HG03135 (cell line): Measurements from ENCODE around the gene CDK5.
"Not testable (repeated sequence)": the region's sequence is repeated elsewhere in the genome, so short reads cannot be mapped to it uniquely, and the experiment has no call there.

ENCODE experiments used
- ATAC-seq: cut with Tn5 transposase; IDR thresholded peaks from one replicate; pipeline ENCODE4 v1.9.1; 2021; ENCODE audit warnings: mild to moderate bottlenecking, moderate library complexity; ENCODE audit not compliant: unreplicated experiment

CDK5 gene

GRCh38 chr7:151035902-151036301, 21.8 kb downstream of the CDK5 start:
- ATAC-seq: no peak

DNA sequence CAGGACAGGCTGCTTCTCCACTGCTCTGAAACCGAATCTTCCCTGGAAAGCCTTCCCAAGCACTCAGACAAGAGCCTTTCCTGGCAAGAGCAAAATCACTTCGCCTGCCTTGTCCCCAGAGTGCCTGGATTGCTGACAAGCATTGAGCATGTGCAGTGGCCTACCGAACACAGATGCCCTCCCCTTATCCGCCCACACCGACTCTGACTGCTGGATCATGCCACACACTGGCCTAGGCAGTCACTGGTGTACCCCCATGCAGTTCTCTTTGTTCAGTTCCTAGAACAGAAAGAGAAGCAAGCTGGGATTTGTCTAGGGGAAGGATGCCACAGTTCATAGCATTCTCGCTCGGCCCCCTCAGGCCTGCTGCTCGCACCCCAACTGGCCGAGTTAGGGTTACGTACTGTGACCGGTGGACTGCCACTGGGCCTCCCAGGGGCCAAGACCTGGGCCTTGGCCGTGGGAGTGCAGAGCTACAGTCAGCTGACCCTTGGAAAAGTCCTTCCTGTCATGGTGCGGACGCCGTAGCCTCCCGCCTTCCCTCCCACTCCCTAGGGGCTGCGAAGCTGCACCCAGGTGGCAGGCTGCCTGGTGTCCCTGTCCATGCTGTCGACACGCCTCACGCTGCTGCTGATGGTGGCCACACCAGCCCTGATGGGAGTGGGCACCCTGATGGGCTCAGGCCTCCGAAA, 22.5 kb downstream of the CDK5 start:
- ATAC-seq: no peak

GRCh38 chr7:151034312-151035025, 23.2 kb downstream of the CDK5 start:
- ATAC-seq: no peak

DNA sequence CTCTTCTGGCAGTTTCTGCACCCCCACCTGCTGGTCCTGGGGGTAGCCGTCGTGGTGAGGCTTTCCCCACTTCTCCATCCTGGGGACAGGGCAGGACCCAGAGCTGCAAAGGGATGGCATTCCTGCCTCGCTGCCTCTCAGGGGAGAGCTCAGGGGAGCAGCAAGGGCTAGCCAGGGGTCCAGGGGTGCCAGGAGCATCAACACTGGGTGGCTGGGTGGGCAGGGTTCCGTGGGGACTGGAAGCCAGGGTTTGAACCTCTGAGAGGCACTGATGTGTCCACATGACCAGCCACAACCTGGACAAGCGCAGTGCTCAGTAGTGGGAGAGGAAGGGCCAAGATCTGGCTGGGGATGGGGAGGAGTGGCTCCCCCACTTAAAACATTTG, 23.8 kb downstream of the CDK5 start:
- ATAC-seq: no peak

GRCh38 chr7:151032936-151033863, 24.5 kb downstream of the CDK5 start:
- no peak for ATAC-seq

- no peak for ATAC-seq
Observed at GRCh38 chr7:151031011-151031410, 26.7 kb downstream of the CDK5 start.

- no peak for ATAC-seq
Observed at GRCh38 chr7:151028948-151029501, 28.7 kb downstream of the CDK5 start.

DNA sequence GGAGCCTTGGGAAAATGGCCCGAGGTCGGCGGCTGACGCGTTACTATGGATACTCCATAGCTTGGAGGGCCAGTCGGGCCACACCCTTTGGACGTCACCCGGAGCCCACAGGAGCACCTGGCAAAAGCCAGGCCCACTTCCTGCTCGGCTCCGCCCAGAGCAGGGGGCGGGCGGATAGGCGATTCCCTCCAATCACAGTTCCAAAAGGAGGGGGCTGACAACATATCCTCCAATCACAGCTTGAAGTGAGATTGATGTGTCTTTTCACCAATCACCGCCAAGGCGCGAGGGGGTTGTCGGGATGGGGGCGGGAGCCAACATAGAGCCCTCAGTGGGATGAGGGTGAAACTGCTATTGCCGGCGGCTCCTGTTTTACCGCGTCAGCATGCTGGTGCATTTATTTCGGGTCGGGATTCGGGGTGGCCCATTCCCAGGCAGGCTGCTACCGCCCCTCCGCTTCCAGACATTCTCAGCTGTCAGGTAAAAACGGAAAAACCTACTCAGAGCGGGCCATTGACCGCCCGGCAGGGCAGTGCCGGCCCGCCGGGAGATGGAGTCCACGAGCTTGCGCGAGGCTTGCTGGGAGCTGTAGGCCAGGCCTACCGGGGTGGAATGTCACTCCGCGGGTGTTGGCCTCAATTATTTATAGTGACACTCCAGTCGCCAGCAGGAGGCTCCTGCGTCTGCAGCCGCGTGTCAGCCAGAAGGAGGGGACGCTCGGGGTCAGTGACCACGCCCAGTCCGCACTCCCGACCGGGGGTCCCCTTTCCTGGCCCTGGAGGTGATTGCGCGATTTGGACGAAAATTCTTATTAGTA, 29.4 kb downstream of the CDK5 start, which contains the start of gene ABCB8:
ABCB8 (plus strand) TSS at position 320 of the 817 bp plus-strand sequence; CDS start at position 386, 66 bp downstream.
- ATAC-seq: peak; percentile 98

DNA sequence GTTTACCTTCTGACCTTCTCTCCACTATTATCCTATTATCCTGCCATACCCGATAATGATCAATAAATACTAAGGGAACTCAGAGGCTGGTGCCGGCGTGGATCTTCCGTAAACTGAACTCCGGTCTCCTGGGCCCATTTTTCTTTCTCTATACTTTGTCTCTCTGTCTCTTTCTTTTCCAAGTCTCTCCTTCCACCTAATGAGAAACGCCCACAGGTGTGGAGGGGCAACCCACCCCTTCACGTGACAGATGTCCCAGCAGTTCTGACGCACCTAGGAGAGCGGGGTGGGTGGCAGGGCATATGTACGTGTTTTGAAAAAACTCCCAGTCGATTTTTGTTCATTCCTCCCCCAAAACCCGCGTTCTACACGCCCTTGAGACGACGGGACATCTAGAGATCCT, 30.0 kb downstream of the CDK5 start:
- ATAC-seq: peak; percentile 5

DNA sequence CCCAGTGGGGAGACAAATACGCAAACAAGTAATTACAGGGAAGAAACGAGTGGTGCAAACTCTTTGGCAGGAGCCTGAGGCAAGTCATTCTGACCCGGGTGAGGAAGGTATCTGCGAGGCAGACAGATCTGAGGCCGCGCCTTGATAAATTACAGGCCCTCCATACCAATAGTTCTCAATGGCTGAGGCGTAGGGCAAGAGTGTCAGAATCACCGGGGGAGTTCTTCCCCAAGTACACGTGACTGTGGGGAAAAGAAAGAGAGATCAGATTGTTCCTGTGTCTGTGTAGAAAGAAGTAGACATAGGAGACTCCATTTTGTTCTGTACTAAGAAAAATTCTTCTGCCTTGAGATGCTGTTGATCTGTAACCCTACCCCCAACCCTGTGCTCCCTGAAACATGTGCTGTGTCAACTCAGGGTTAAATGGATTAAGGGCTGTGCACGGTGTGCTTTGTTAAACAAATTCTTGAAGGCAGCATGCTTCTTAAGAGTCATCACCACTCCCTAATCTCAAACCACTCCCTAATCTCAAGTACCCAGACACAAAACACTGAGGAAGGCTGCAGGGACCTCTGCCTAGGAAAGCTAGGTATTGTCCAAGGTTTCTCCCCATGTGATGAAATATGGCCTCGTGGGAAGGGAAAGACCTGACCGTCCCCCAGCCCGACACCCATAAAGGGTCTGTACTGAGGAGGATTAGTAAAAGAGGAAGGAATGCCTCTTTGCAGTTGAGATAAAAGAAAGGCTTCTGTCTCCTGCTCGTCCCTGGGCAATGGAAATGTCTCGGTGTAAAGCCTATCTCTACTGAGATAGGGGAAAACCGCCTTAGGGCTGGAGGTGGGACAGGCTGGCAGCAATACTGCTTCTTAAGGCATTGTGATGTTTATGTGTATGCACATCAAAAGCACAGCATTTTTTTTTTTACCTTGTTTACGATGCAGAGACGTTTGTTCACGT, 30.6 kb downstream of the CDK5 start:
- not testable (repeated sequence) for ATAC-seq

DNA sequence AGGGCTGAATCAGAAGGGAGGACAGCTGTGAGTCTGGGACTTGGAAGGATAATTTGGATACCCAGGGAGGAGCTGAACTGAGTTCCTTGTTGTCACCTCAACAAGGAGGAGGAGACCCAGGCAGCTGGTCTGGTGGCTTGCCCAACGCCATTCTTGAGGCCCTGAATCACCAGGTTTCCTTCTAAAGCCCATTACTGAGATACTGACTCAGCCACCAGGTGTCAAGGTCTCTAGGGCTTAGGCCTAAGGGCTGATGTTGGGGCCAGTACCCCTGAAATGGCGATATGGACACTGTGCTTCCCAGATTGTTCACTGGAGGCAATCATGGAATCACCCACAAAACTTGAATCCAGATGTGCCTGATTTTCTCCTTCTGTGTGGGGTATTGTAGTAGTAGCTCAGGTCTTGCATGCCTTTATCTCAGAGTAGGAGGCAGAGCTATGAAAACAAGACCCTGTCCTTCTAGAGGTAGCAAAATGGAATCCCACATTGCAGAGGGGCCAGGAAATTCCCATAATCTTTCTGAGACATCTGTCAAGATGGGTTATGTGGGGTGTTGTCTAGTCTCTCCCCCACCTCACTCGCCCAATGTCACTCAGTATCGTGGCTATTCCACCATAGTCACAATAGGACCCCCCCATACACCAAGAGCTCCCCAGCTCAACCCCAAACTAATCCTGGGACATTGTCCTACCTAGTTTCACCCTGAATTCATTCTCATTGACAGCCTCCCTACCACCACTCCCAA, 31.6 kb downstream of the CDK5 start:
- no peak for ATAC-seq

DNA sequence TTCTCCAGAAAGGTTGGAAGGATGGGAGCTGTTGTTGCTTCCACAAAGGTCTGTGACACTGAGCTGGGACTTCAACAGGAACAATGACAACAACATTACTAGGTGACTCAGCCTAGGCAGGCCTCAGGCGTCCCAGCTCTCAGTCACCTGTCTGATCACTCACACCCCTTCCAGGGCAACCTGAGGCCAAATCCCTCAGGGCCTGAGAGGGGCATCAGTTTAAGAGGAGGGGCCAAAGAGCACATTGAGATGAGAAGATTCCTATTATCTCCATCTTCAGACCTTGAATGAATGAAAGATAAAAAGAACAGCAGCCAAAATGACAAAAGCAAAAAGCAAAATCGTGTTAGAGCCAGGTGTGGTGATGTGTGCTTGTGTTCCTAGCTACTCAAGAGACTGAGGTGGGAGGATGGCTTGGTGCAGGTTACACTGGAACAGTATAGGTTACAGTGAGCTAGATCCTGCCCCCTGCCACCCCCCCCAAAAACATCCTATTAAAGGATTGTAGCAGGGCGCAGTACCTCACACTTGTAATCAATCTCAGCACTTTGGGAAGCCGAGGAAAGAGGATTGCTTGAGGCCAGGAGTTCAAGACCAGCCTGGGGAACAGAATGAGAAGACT, 33.2 kb downstream of the CDK5 start, which contains the start of gene ATG9B:
ATG9B (minus strand) TSS at position 60 of the 622 bp plus-strand sequence. CDS start 71 bp downstream, outside the sequence.
- ATAC-seq: no peak

DNA sequence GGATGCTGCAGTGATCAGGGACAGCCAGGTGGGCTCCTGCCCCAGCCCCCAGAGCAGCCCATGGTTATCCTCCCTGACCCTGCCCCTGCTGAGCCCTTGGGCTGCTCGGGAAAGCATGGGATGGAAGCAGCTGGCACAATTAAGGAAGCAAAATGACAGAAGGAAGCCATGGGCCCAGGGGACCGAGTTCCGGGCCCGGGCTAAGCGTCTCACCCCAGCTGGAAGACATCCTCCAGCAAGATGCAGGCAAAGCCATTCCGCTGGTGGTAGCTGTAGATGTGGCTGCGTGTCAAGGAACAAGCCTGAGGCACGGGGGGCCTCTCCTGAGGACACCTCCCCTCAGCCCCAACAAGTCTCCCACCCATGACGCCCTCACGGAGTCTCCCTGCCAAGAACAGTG, 34.5 kb downstream of the CDK5 start:
- no peak for ATAC-seq

GRCh38 chr7:151020231-151020630, 37.5 kb downstream of the CDK5 start:
- no peak for ATAC-seq

DNA sequence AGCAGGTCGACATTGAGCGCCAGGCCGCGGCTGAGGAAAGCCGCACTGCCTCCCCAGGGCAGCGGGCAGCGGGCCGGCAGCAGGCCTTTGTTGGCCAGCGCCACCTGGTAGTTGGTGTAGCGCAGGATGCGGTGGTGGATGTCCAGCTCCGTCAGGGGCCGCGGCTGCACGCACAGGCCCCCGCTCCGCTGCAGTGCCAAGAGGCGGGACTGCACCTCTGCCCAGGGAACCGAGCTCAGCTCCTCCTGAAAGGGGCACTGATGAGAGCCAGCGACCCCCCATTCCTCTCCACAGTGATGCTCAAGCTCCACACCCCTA, 38.6 kb downstream of the CDK5 start:
- ATAC-seq: no peak

DNA sequence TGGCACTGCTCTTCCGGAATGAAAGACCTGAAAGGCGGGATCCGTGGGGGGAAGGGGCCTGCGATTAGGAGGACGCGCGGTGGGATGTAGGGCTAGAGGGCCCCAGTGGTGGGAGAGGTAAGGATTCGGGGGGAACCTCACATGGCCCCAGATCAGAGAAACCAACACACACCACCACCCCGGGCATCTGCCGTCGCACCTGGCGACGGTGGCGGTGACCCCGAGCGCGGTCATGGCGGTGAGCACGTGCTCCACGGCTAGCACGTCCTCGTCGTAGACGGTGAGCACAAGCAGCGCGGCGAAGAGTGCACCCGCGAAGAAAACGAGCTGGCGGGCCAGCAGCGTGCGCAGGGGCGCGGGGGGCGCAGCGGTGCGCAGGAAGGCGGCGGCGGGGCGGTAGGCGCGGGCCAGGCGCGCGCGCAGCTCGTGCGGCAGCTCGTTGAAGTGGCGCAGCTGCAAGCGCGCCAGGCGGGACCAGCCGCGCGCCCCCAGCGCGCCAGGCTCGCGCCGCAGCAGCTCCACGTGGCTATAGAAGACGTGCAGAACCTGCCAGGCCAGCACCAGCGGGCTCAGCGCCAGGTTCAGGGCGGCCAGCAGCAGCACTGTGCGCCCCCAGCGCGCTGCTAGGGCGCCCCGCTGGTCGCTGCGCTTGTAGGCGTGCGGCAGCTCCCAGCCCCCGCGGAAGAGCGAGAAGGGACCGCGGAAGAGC, 39.1 kb downstream of the CDK5 start:
- no peak for ATAC-seq

DNA sequence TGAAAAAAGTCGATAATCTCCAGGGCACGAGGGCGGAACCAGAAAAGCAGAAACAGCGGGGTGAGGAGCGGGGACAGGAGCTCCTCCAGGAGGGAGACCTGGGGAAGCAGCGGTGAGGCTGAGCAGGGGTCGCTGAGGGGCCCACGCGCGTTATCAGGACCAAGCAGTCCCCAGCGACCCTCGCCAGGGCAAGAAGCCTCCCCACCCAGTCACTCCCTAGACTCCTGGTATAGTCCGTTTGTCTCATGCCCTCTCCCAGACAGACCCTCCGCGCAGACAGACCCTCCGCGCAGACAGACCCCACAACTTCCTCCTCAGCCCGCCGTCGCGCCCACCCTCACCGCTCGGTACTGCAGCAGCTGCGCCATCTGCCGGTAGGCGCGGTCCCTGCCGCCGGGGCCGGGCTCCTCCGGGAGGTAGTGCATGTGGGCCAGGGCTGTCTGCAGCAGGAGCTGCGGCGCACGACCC, 39.7 kb downstream of the CDK5 start:
- no peak for ATAC-seq
